DOHH2 (cell line): ENCODE measurements around the gene AASDH.

ENCODE experiments used
- H3F3A ChIP-seq: fragments of 200-600 bp; sonication (generic), shearing (Covaris generic); 2 replicates; pipeline ENCODE4 v1.6.0; 2016; ENCODE audit warnings: antibody characterized with exemption, mild to moderate bottlenecking; ENCODE audit not compliant: control insufficient read depth, insufficient read depth
- H3K27ac ChIP-seq: fragments of 200-600 bp; sonication (generic); 2 replicates; pipeline ENCODE4 v1.5.1; 2014; ENCODE audit warnings: low read depth, mild to moderate bottlenecking, low read length, moderate library complexity
- H3K27me3 ChIP-seq: fragments of 200-600 bp; sonication (generic); 2 replicates; pipeline ENCODE4 v1.6.1; 2014; ENCODE audit warnings: mild to moderate bottlenecking, low read length, mixed read lengths; ENCODE audit not compliant: control insufficient read depth
- H3K36me3 ChIP-seq: fragments of 200-600 bp; sonication (generic); 2 replicates; pipeline ENCODE4 v1.6.1; 2014; ENCODE audit warnings: mild to moderate bottlenecking, low read length, moderate library complexity, mixed read lengths; ENCODE audit not compliant: control insufficient read depth
- H3K4me1 ChIP-seq: fragments of 200-600 bp; sonication (generic); 2 replicates; pipeline ENCODE4 v1.6.1; 2014; ENCODE audit warnings: mild to moderate bottlenecking, low read length, mixed read lengths; ENCODE audit not compliant: control insufficient read depth
- H3K4me2 ChIP-seq: fragments of 200-600 bp; sonication (generic); 2 replicates; pipeline ENCODE4 v1.6.0; 2014; ENCODE audit warnings: mild to moderate bottlenecking, low read length, moderate library complexity
- H3K4me3 ChIP-seq: fragments of 200-600 bp; sonication (generic); 2 replicates; pipeline ENCODE4 v1.5.1; 2014; ENCODE audit warnings: mild to moderate bottlenecking, low read length, mixed read lengths
- H3K79me2 ChIP-seq: fragments of 200-600 bp; sonication (generic); 2 replicates; pipeline ENCODE4 v1.6.1; 2014; ENCODE audit warnings: mild to moderate bottlenecking, low read length, mixed read lengths; ENCODE audit not compliant: control insufficient read depth
- H3K9me2 ChIP-seq: fragments of 200-600 bp; sonication (generic); replicated peaks from 2 replicates; pipeline ENCODE4 v1.6.1; 2014; ENCODE audit warnings: mild to moderate bottlenecking, low read length, mixed read lengths; ENCODE audit not compliant: control insufficient read depth
- H3K9me3 ChIP-seq: fragments of 200-600 bp; sonication (generic); 2 replicates; pipeline ENCODE4 v1.6.1; 2014; ENCODE audit warnings: antibody characterized with exemption, low read length, mixed read lengths; ENCODE audit not compliant: control insufficient read depth, insufficient read depth
- H4K20me1 ChIP-seq: fragments of 200-600 bp; sonication (generic); 2 replicates; pipeline ENCODE4 v1.6.0; 2014; ENCODE audit warnings: low read depth, mild to moderate bottlenecking, antibody characterized with exemption, low read length, moderate library complexity; ENCODE audit not compliant: control insufficient read depth, insufficient read depth
- EZH2phosphoT487 ChIP-seq: fragments of 200-600 bp; sonication (generic); IDR thresholded peaks from 2 replicates; pipeline ENCODE4 v1.6.1; 2017; ENCODE audit warnings: borderline replicate concordance, mild to moderate bottlenecking, antibody characterized with exemption, low read length, moderate library complexity, mixed read lengths
- TF ChIP-seq, protein P1 (sequence below): fragments of 200-600 bp; sonication (generic); IDR thresholded peaks from one replicate; pipeline ENCODE4 v1.5.1; 2014; ENCODE audit warnings: antibody characterized with exemption, mild to moderate bottlenecking, low read depth, low read length; ENCODE audit not compliant: poor library complexity, severe bottlenecking

AASDH gene

DNA sequence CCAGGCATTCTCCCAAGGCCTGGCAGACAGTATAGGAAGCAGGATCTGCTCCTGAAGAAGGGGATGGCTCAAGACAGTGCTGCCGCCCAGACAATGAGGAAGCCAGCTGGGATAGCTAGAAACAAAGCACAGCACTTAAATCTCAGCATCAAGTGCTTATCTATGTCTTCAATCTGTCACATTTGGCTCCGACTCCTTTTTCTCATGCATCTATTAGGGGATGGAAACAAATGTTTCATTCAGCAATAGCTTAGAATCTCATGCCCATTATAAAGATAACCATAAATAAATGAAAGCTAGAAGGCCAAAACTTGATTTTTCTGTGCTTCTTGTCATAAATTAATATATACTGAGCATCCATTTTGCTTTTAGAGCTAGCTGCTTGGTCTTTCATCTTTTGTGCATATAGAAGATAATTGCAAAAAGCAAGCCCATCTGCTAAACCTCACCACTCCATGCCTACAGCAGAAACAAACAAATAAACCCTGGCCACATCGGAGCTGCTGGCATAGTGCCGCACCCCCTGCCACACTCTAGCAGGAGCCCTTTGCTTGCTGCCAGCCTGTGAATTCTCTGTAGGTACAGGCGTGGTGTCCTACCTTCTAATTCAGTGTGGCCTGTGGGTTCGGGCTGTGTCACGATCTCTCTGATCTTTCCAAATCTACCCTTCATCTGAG, 75.9 kb downstream of the AASDH start:
- H3K9me3 ChIP-seq, result no peaks in the 10 kb centered on the region
- no peak overlapping the region for H3K4me2 ChIP-seq
- no peaks in the 10 kb centered on the region for H4K20me1 ChIP-seq
- H3K27me3 ChIP-seq, result no peaks in the 10 kb centered on the region
- TF ChIP-seq EZH2phosphoT487, result no peak
- TF ChIP-seq, protein P1, sequence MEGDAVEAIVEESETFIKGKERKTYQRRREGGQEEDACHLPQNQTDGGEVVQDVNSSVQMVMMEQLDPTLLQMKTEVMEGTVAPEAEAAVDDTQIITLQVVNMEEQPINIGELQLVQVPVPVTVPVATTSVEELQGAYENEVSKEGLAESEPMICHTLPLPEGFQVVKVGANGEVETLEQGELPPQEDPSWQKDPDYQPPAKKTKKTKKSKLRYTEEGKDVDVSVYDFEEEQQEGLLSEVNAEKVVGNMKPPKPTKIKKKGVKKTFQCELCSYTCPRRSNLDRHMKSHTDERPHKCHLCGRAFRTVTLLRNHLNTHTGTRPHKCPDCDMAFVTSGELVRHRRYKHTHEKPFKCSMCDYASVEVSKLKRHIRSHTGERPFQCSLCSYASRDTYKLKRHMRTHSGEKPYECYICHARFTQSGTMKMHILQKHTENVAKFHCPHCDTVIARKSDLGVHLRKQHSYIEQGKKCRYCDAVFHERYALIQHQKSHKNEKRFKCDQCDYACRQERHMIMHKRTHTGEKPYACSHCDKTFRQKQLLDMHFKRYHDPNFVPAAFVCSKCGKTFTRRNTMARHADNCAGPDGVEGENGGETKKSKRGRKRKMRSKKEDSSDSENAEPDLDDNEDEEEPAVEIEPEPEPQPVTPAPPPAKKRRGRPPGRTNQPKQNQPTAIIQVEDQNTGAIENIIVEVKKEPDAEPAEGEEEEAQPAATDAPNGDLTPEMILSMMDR, result no peak
- H3F3A ChIP-seq, result no peaks in the 10 kb centered on the region
- no peaks in the 10 kb centered on the region for H3K79me2 ChIP-seq
- no peak overlapping the region for H3K27ac ChIP-seq
- no peaks in the 10 kb centered on the region for H3K4me1 ChIP-seq
- H3K4me3 ChIP-seq, result no peak overlapping the region
- no peaks in the 10 kb centered on the region for H3K36me3 ChIP-seq
- no peaks in the 10 kb centered on the region for H3K9me2 ChIP-seq

DNA sequence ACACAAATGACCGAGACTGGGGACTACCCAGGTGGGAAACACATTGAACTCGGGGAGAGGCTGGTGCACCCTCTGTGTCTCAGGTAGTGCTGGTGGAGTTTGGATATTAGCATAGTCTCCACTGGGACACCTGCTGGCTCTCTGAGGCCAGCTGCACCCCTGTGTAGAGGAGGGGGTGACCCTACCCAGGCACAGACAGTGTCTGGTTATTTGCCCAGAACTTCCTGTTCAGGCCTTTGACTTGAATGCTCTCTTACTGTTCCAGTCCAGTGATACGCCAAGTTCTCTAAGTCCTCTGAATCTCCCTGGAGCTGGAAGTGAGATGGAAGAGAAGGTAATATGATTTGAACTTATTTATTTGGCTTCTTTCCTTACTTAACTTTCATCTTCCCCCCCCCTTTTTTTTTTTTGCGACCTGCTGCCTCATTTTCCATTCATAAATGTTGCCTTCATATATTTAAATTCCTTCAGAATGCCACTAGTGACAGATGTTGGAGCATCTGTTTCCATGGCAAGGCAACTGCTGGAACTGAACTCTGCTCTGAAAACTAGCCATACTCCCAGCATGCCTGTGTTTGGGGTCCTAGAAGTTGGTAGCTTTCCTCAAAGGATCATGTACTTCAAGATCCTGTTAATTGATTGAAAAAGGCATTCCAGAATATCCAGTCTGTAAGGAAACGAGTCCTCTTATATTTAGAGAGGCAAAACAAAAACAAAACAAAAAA, 76.7 kb downstream of the AASDH start:
- no peaks in the 10 kb centered on the region for H3K36me3 ChIP-seq
- H3K9me2 ChIP-seq, result no peaks in the 10 kb centered on the region
- no peaks in the 10 kb centered on the region for H3F3A ChIP-seq
- no peaks in the 10 kb centered on the region for H4K20me1 ChIP-seq
- no peak overlapping the region for H3K4me3 ChIP-seq
- no peaks in the 10 kb centered on the region for H3K79me2 ChIP-seq
- no peaks in the 10 kb centered on the region for H3K4me1 ChIP-seq
- no peak overlapping the region for H3K27ac ChIP-seq
- TF ChIP-seq EZH2phosphoT487, result no peak
- TF ChIP-seq, protein P1, result no peak
- H3K4me2 ChIP-seq, result no peak overlapping the region
- no peaks in the 10 kb centered on the region for H3K9me3 ChIP-seq
- H3K27me3 ChIP-seq, result no peaks in the 10 kb centered on the region

DNA sequence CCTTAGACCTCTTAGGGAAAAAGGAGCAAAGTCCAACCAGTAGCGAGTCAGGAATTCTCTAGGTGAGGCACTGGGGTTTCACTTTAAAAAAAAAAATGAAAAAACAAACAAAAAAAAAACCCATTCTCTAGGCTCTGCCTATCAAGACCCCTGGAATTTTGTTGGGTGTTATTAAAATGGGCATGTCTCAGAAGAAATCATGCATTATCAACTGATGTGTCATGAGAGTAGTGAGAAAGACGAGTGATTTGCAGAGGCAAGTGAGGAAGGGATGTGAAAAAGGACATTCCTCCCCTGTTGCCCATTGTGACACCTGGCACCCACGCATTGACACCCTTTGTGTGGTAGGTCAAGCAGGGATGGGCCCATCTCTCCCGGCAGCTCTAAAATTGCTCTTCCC, 78.9 kb downstream of the AASDH start:
- Histone ChIP-seq H3K27ac (no peak overlapping the region), H3K4me1 (no peaks in the 10 kb centered on the region), H3K9me3 (no peaks in the 10 kb centered on the region), H3K9me2 (no peaks in the 10 kb centered on the region), H3K4me3 (no peak overlapping the region), H3K4me2 (no peak overlapping the region), H4K20me1 (no peaks in the 10 kb centered on the region), H3K79me2 (no peaks in the 10 kb centered on the region), H3F3A (no peaks in the 10 kb centered on the region), H3K27me3 (no peaks in the 10 kb centered on the region), H3K36me3 (no peaks in the 10 kb centered on the region)
- TF ChIP-seq EZH2phosphoT487, result no peak
- TF ChIP-seq, protein P1, result no peak
